Testis (tissue), 2 donors: Measurements from ENCODE around the gene WIPF2.

Experiments used
- POLR2A ChIP-seq: fragments of 450-650 bp; IDR thresholded peaks from one replicate; pipeline ENCODE4 v1.6.1; 2017; ENCODE audit warnings: antibody characterized with exemption, mild to moderate bottlenecking, moderate library complexity
- TF ChIP-seq, protein P1 (sequence below), 3 experiments: fragments of 450-650 bp in 2 of 3; fragments of 200-600 bp in 1 of 3; sonication (generic) in 1 of 3; IDR thresholded peaks; one replicate each; pipeline ENCODE4 v1.5.1; 2016 to 2019; ENCODE audit warnings: antibody characterized with exemption in 3 of 3, mild to moderate bottlenecking in 2 of 3, moderate library complexity in 1 of 3

DNA sequence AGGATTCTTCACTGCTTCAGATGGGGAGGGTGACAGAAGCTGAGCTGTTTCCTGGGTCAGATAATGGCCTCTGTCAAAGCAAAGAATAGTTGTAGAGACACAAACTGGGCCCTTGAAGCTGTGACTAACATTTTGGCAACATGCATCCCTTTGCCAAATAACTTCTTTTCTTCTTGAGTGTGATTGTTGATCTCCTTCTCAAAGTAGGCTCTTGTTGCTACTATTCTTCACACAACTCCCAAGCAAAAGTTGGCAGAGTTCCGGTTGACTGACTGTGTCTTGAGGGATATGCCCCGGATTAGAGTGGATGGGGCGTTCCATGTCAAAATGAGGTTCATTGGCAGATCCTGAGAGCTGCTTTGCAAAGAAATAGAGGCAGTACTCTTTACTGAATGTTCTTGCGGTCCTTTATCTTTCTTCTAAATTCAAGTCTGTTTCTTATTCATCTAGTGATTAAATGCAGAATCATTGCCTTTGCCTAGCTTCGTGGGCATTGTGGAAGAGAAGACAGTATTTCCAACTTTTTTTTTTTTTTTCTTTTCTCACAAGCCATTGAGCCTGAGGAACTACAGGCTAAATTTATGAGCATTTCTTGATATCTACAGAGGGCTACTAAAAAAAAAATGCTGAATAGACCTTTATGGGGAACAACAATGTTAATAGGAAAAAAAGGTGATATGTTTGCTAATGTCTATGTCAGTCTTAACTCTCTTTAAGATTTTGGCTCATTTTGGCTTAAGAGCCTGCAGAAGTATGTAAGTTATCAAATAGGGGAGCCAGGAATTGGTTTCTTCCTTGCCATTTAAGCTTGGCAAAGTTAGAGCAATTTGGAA, 5.8 kb downstream of the WIPF2 start:
- TF ChIP-seq, protein P1, sequence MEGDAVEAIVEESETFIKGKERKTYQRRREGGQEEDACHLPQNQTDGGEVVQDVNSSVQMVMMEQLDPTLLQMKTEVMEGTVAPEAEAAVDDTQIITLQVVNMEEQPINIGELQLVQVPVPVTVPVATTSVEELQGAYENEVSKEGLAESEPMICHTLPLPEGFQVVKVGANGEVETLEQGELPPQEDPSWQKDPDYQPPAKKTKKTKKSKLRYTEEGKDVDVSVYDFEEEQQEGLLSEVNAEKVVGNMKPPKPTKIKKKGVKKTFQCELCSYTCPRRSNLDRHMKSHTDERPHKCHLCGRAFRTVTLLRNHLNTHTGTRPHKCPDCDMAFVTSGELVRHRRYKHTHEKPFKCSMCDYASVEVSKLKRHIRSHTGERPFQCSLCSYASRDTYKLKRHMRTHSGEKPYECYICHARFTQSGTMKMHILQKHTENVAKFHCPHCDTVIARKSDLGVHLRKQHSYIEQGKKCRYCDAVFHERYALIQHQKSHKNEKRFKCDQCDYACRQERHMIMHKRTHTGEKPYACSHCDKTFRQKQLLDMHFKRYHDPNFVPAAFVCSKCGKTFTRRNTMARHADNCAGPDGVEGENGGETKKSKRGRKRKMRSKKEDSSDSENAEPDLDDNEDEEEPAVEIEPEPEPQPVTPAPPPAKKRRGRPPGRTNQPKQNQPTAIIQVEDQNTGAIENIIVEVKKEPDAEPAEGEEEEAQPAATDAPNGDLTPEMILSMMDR (IDR thresholded peaks at IDR 0.05), result no peak
- TF ChIP-seq POLR2A, result no peak
